ENCODE measurements around the gene TBC1D9.

The TBC1D9 gene

DNA sequence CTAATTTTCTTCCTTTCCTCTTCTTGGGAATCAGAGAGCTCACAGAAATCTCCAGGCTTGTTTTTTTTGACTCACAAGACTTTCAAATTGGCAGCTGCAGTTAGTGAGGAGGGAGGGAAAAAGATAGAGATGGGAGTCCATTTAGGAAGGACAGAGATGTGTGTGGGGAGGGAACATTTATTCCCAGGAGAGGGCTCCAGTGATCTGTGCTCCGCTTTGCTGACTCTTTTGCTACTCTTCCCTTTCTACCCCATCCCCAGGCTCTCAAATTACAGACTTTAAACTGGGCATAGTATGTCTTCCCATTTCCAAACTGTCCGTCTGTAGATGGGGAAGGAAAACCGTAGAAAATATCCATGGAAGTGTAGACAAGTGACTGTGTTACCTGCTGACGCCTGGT lies 148.3 kb downstream of the TBC1D9 start:
- no peak overlapping the region for H3K4me3 ChIP-seq (ENCODE audit: low read length in 2 of 2)
- H3K27me3 ChIP-seq (ENCODE audit: control insufficient read depth in 2 of 2, insufficient read depth in 2 of 2, low read length in 2 of 2): no peaks in the 10 kb centered on the region

DNA sequence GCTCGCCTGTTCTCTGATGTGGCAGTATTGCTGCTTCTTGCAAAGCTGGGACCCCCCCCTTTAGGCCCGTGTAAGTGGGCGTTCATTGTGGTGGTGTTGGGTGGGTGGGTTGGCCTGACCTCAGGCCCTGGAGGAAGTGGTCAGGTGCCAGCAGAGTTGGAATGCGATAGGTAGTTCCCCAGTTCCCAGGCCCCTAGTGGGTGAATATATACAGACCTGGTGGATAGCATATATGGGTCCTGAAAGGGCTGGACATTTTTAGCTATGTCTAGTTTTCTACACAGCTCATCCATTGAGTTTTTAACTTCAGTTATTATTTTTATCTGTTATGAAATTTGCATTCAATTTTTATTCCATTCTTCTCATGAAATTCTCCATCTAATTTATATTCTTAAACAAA lies 151.6 kb downstream of the TBC1D9 start:
- no peak overlapping the region for H3K27ac ChIP-seq (ENCODE audit: low read depth in 2 of 2, low read length in 2 of 2)
- no peaks in the 10 kb centered on the region for H3K36me3 ChIP-seq (ENCODE audit: control insufficient read depth in 2 of 2, insufficient read depth in 2 of 2, low read length in 2 of 2)
- H3K4me1 ChIP-seq (ENCODE audit: control insufficient read depth in 2 of 2, insufficient read depth in 2 of 2, low read length in 2 of 2): no peaks in the 10 kb centered on the region
- no peak overlapping the region for H3K9ac ChIP-seq (ENCODE audit: low read depth in 1 of 2, low read length in 2 of 2)
- no peaks in the 10 kb centered on the region for H3K27me3 ChIP-seq (ENCODE audit: control insufficient read depth in 2 of 2, insufficient read depth in 2 of 2, low read length in 2 of 2)
- H3K9me3 ChIP-seq (ENCODE audit: control insufficient read depth in 2 of 2, low read length in 2 of 2): no peaks in the 10 kb centered on the region
- no peak overlapping the region for H3K4me3 ChIP-seq (ENCODE audit: low read length in 2 of 2)

More for the DNA sequence above, 148.3 kb downstream of the TBC1D9 start:
- H3K9ac ChIP-seq (ENCODE audit: low read depth in 1 of 2, low read length in 2 of 2): no peak overlapping the region
- H3K27ac ChIP-seq (ENCODE audit: low read depth in 2 of 2, low read length in 2 of 2): no peak overlapping the region
- H3K36me3 ChIP-seq (ENCODE audit: control insufficient read depth in 2 of 2, insufficient read depth in 2 of 2, low read length in 2 of 2): no peaks in the 10 kb centered on the region
- no peaks in the 10 kb centered on the region for H3K9me3 ChIP-seq (ENCODE audit: control insufficient read depth in 2 of 2, low read length in 2 of 2)
- H3K4me1 ChIP-seq (ENCODE audit: control insufficient read depth in 2 of 2, insufficient read depth in 2 of 2, low read length in 2 of 2): peaks cover 0 to 2% of the 10 kb centered on the region in 2 donors

DNA sequence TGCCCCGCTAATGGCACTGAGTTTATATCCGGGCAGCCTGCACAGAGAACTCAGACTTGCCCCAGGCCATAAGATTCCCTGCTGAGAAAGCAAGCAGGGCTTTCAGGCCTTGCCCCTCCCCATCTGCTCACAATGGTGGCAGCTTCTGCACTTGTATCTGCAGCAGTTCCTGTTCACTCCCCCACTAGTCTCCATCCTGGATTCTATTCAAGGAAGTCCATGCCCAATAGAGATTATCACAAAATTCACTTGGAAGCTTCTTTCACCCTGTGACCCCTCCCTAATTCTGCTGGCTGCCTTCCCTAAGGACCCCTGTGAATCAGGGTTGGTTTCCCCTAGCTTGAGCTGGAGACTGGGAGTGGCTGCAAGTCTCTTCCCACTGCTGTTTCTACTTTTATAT lies 152.9 kb downstream of the TBC1D9 start:
- Histone ChIP-seq H3K36me3 (ENCODE audit: control insufficient read depth in 2 of 2, insufficient read depth in 2 of 2, low read length in 2 of 2) (no peaks in the 10 kb centered on the region), H3K9me3 (ENCODE audit: control insufficient read depth in 2 of 2, low read length in 2 of 2) (no peaks in the 10 kb centered on the region), H3K27ac (ENCODE audit: low read depth in 2 of 2, low read length in 2 of 2) (no peak overlapping the region), H3K4me3 (ENCODE audit: low read length in 2 of 2) (no peak overlapping the region), H3K4me1 (ENCODE audit: control insufficient read depth in 2 of 2, insufficient read depth in 2 of 2, low read length in 2 of 2) (no peaks in the 10 kb centered on the region), H3K27me3 (ENCODE audit: control insufficient read depth in 2 of 2, insufficient read depth in 2 of 2, low read length in 2 of 2) (no peaks in the 10 kb centered on the region), H3K9ac (ENCODE audit: low read depth in 1 of 2, low read length in 2 of 2) (no peak overlapping the region)

DNA sequence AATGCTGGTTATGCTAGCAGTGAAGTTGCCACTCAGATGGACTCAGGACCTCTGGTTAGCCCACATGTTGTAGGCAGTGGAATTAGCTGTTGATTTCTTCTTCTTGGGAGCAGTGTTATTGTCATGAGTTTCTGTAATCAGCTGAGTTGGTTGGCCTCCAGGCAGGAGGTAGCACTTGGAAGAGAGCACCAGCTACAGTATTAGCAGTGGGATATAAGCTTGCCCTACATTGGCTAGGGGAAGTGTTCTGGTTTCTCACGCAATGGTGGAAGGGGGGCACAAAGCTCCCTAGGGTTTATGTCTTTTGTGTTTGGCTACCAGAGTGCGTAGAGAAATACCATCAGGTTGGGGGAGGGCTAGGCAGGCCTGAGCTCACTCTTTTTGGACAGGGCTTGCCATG lies 153.5 kb downstream of the TBC1D9 start:
- H3K4me1 ChIP-seq (ENCODE audit: control insufficient read depth in 2 of 2, insufficient read depth in 2 of 2, low read length in 2 of 2): no peaks in the 10 kb centered on the region
- H3K4me3 ChIP-seq (ENCODE audit: low read length in 2 of 2): no peak overlapping the region
- no peaks in the 10 kb centered on the region for H3K9me3 ChIP-seq (ENCODE audit: control insufficient read depth in 2 of 2, low read length in 2 of 2)
- no peaks in the 10 kb centered on the region for H3K27me3 ChIP-seq (ENCODE audit: control insufficient read depth in 2 of 2, insufficient read depth in 2 of 2, low read length in 2 of 2)
- no peak overlapping the region for H3K9ac ChIP-seq (ENCODE audit: low read depth in 1 of 2, low read length in 2 of 2)
- H3K36me3 ChIP-seq (ENCODE audit: control insufficient read depth in 2 of 2, insufficient read depth in 2 of 2, low read length in 2 of 2): no peaks in the 10 kb centered on the region
- H3K27ac ChIP-seq (ENCODE audit: low read depth in 2 of 2, low read length in 2 of 2): no peak overlapping the region

DNA sequence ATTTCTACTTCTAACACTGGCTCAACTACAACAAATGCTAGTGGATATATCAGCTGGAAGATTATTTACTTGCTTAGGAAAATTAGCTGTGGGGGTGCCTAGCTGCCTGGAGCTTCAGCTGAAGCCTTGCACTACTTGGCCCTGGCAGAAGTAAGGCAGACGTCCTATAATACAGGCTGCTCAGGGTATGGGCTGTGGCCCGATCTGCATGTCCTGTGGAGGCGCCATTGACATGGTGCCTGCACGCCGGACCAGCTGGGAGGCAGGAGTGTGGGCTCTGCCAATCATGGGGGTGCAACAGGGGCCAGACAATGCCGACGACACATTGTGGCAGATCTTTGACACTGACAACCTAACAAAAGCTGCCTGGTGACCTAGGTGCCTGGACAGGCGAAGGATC lies 155.8 kb downstream of the TBC1D9 start:
- Histone ChIP-seq H3K27ac (ENCODE audit: low read depth in 2 of 2, low read length in 2 of 2) (no peak overlapping the region), H3K27me3 (ENCODE audit: control insufficient read depth in 2 of 2, insufficient read depth in 2 of 2, low read length in 2 of 2) (no peaks in the 10 kb centered on the region), H3K9me3 (ENCODE audit: control insufficient read depth in 2 of 2, low read length in 2 of 2) (no peaks in the 10 kb centered on the region), H3K9ac (ENCODE audit: low read depth in 1 of 2, low read length in 2 of 2) (no peak overlapping the region), H3K36me3 (ENCODE audit: control insufficient read depth in 2 of 2, insufficient read depth in 2 of 2, low read length in 2 of 2) (no peaks in the 10 kb centered on the region), H3K4me3 (ENCODE audit: low read length in 2 of 2) (no peak overlapping the region), H3K4me1 (ENCODE audit: control insufficient read depth in 2 of 2, insufficient read depth in 2 of 2, low read length in 2 of 2) (no peaks in the 10 kb centered on the region)

DNA sequence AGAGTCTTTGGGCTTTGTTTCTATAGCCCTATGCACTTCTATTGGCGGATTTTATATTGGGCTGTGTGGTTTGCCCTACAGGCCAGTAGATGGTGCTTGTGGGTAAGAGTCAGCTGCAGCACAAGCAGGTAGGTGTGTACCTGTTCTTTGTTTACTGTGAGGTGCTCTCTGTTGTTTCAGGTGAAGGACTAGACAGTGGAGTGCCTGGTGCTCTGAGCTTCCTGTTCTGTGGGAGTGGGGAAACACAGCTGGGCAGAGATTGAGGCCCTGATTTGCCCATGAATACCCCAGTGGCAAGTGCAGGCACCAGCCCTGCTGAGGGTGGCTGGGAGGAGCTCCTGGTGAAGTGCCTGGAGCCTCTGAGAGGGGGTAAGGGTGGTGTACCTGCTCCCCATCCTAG lies 161.1 kb downstream of the TBC1D9 start:
- Histone ChIP-seq H3K9me3 (ENCODE audit: control insufficient read depth in 2 of 2, low read length in 2 of 2) (no peaks in the 10 kb centered on the region), H3K27ac (ENCODE audit: low read depth in 2 of 2, low read length in 2 of 2) (no peak overlapping the region), H3K9ac (ENCODE audit: low read depth in 1 of 2, low read length in 2 of 2) (no peak overlapping the region), H3K4me1 (ENCODE audit: control insufficient read depth in 2 of 2, insufficient read depth in 2 of 2, low read length in 2 of 2) (no peaks in the 10 kb centered on the region), H3K36me3 (ENCODE audit: control insufficient read depth in 2 of 2, insufficient read depth in 2 of 2, low read length in 2 of 2) (no peaks in the 10 kb centered on the region), H3K27me3 (ENCODE audit: control insufficient read depth in 2 of 2, insufficient read depth in 2 of 2, low read length in 2 of 2) (no peaks in the 10 kb centered on the region), H3K4me3 (ENCODE audit: low read length in 2 of 2) (no peak overlapping the region)

DNA sequence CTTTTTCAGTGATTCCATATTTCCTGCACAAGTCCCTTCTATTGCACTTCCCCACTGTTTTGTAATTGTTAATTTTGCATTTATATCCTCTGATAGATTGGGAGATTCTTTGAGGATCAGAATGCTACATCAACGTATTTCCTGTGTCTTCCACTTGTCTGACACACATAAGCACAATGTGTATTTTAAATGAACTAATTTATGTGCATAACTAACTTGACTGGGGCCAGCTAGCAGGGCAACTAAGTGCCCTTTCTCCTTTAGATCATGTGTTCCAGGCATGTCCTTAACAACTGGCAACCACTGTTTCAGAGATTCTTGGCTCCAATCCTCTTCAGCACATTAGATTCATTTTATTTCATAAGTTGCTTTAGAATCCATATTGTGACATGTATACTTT lies 171.7 kb downstream of the TBC1D9 start:
- no peaks in the 10 kb centered on the region for H3K36me3 ChIP-seq (ENCODE audit: control insufficient read depth in 2 of 2, insufficient read depth in 2 of 2, low read length in 2 of 2)
- no peak overlapping the region for H3K9ac ChIP-seq (ENCODE audit: low read depth in 1 of 2, low read length in 2 of 2)
- no peak overlapping the region for H3K27ac ChIP-seq (ENCODE audit: low read depth in 2 of 2, low read length in 2 of 2)
- no peaks in the 10 kb centered on the region for H3K4me1 ChIP-seq (ENCODE audit: control insufficient read depth in 2 of 2, insufficient read depth in 2 of 2, low read length in 2 of 2)
- H3K9me3 ChIP-seq (ENCODE audit: control insufficient read depth in 2 of 2, low read length in 2 of 2): no peaks in the 10 kb centered on the region
- no peak overlapping the region for H3K4me3 ChIP-seq (ENCODE audit: low read length in 2 of 2)
- peaks cover 2 to 9% of the 10 kb centered on the region in 2 donors for H3K27me3 ChIP-seq (ENCODE audit: control insufficient read depth in 2 of 2, insufficient read depth in 2 of 2, low read length in 2 of 2)

DNA sequence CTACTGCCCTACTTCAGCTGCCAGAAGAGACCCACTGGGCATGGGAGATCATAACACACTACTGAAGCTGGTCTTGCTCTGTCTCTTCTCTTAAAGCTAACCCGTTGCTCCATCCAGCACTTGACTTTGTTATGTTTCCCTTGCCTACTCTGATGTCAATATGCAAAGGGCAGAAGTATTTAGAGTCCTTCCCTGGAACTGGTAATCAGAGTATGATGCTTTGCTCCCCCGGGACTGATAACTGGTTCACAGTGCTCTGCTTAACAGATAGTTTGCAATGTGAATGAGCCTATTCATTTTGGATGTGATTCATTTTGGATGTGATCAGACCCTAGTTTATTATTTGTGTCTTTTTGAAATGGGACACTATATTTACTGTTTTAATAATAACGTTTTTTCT lies 175.1 kb downstream of the TBC1D9 start:
- Histone ChIP-seq H3K27me3 (ENCODE audit: control insufficient read depth in 2 of 2, insufficient read depth in 2 of 2, low read length in 2 of 2) (peaks cover 11 to 33% of the 10 kb centered on the region in 2 donors), H3K9ac (ENCODE audit: low read depth in 1 of 2, low read length in 2 of 2) (no peak overlapping the region), H3K36me3 (ENCODE audit: control insufficient read depth in 2 of 2, insufficient read depth in 2 of 2, low read length in 2 of 2) (no peaks in the 10 kb centered on the region), H3K4me1 (ENCODE audit: control insufficient read depth in 2 of 2, insufficient read depth in 2 of 2, low read length in 2 of 2) (no peaks in the 10 kb centered on the region), H3K4me3 (ENCODE audit: low read length in 2 of 2) (no peak overlapping the region), H3K27ac (ENCODE audit: low read depth in 2 of 2, low read length in 2 of 2) (no peak overlapping the region), H3K9me3 (ENCODE audit: control insufficient read depth in 2 of 2, low read length in 2 of 2) (no peaks in the 10 kb centered on the region)

DNA sequence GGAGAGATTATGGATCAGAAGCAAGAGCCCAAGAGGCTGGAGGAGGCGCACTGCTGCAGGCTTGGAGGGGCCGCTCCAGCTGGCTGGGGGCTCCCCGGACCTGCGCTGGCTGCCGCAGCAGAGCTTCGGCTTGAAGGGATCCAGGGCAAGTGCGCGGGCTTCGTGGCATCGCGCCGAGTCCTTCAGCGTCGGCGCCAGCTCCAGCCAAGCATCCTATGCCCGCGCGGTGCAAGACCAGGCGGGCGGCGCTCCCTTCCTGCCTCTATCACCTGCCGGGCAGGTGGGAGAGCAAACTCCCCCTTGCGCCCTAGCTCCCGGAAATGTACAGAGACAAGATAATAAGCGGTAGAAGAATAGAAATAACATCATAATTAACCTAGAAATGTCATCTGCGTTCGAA lies 176.9 kb downstream of the TBC1D9 start:
- H3K27me3 ChIP-seq (ENCODE audit: control insufficient read depth in 2 of 2, insufficient read depth in 2 of 2, low read length in 2 of 2): peaks cover 15 to 33% of the 10 kb centered on the region in 2 donors

DNA sequence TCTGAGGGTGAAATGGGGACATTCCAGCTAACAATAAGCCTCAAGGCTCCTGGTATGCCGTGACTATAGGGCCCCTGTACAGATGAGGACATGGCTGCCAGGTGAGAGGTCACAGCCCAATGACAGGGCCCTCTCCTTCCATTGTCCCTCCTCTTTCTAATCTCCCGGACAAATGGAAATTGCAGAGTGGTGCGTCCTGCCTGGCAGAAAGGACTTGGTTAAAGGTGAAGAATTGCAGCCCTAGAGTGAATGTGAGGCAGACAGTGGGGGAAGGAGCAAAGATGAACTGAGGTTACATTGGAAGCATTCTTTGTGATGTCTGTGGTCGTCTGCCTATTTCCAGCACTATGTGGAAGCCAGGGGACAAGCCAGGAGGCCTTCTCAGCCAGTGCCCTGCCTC lies 180.7 kb downstream of the TBC1D9 start:
- no peaks in the 10 kb centered on the region for H3K9me3 ChIP-seq (ENCODE audit: control insufficient read depth in 2 of 2, low read length in 2 of 2)
- no peaks in the 10 kb centered on the region for H3K36me3 ChIP-seq (ENCODE audit: control insufficient read depth in 2 of 2, insufficient read depth in 2 of 2, low read length in 2 of 2)
- no peak overlapping the region for H3K9ac ChIP-seq (ENCODE audit: low read depth in 1 of 2, low read length in 2 of 2)
- no peak overlapping the region for H3K27ac ChIP-seq (ENCODE audit: low read depth in 2 of 2, low read length in 2 of 2)
- peaks cover 22 to 37% of the 10 kb centered on the region in 2 donors for H3K27me3 ChIP-seq (ENCODE audit: control insufficient read depth in 2 of 2, insufficient read depth in 2 of 2, low read length in 2 of 2)
- H3K4me1 ChIP-seq (ENCODE audit: control insufficient read depth in 2 of 2, insufficient read depth in 2 of 2, low read length in 2 of 2): no peaks in the 10 kb centered on the region
- no peak overlapping the region for H3K4me3 ChIP-seq (ENCODE audit: low read length in 2 of 2)

More for the DNA sequence above, 176.9 kb downstream of the TBC1D9 start:
- Histone ChIP-seq H3K36me3 (ENCODE audit: control insufficient read depth in 2 of 2, insufficient read depth in 2 of 2, low read length in 2 of 2) (no peaks in the 10 kb centered on the region), H3K9me3 (ENCODE audit: control insufficient read depth in 2 of 2, low read length in 2 of 2) (no peaks in the 10 kb centered on the region), H3K27ac (ENCODE audit: low read depth in 2 of 2, low read length in 2 of 2) (no peak overlapping the region), H3K4me3 (ENCODE audit: low read length in 2 of 2) (no peak overlapping the region), H3K9ac (ENCODE audit: low read depth in 1 of 2, low read length in 2 of 2) (no peak overlapping the region), H3K4me1 (ENCODE audit: control insufficient read depth in 2 of 2, insufficient read depth in 2 of 2, low read length in 2 of 2) (no peaks in the 10 kb centered on the region)

DNA sequence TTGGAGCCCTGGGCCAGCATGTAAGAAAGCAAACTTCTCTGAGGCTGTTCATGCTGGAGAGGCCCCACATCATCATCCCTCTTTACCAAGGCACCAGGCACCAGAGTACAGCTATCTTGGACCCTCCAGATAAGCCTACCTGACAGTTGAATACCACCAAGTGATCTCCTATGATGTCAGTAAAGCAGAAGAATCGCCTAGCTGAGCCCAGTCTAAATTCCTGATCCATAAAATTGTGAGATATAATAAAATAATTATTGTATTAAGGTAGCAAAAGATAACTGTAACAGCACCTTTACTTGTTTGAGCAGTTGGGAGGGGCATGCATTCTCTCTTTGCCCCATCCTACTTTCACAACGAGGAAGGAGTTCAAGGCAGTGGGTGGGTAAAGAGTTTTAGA lies 184.6 kb downstream of the TBC1D9 start:
- no peaks in the 10 kb centered on the region for H3K9me3 ChIP-seq (ENCODE audit: control insufficient read depth in 2 of 2, low read length in 2 of 2)
- no peak overlapping the region for H3K9ac ChIP-seq (ENCODE audit: low read depth in 1 of 2, low read length in 2 of 2)
- no peak overlapping the region for H3K4me3 ChIP-seq (ENCODE audit: low read length in 2 of 2)
- H3K27ac ChIP-seq (ENCODE audit: low read depth in 2 of 2, low read length in 2 of 2): no peak overlapping the region
- peaks cover 44 to 49% of the 10 kb centered on the region in 2 donors for H3K27me3 ChIP-seq (ENCODE audit: control insufficient read depth in 2 of 2, insufficient read depth in 2 of 2, low read length in 2 of 2)
- H3K4me1 ChIP-seq (ENCODE audit: control insufficient read depth in 2 of 2, insufficient read depth in 2 of 2, low read length in 2 of 2): peaks cover 9 to 11% of the 10 kb centered on the region in 2 donors
- H3K36me3 ChIP-seq (ENCODE audit: control insufficient read depth in 2 of 2, insufficient read depth in 2 of 2, low read length in 2 of 2): no peaks in the 10 kb centered on the region
